Smooth muscle cell (in vitro differentiated cells): Measurements from ENCODE around the gene SAMD11. TPM values are rescaled to one million over a fixed set of nuclear protein-coding genes. Genes with fewer than 3 reads are reported as not detected.

Source experiments
- DNase-seq: peaks from one replicate; lab custom pipeline; 2025; ENCODE audit not compliant: unreplicated experiment; lab: John Stamatoyannopoulos, UW
- H2AFZ ChIP-seq: fragments of 200-600 bp; sonication (generic); 2 replicates; pipeline ENCODE4 v1.6.0; 2016; ENCODE audit warnings: antibody characterized with exemption, low read depth, mild to moderate bottlenecking
- H3F3A ChIP-seq: fragments of 200-600 bp; sonication (generic); 2 replicates; pipeline ENCODE4 v1.6.0; 2017; ENCODE audit warnings: antibody characterized with exemption, low read depth
- H3K27ac ChIP-seq: fragments of 200-600 bp; sonication (generic); 2 replicates; pipeline ENCODE4 v1.5.1; 2016; ENCODE audit warnings: low read depth, mild to moderate bottlenecking
- H3K27me3 ChIP-seq: fragments of 200-600 bp; sonication (generic); 2 replicates; pipeline ENCODE4 v1.6.1; 2016; ENCODE audit warnings: low read depth, mild to moderate bottlenecking
- H3K36me3 ChIP-seq: fragments of 200-600 bp; sonication (generic); 2 replicates; pipeline ENCODE4 v1.5.1; 2016; ENCODE audit warnings: low read depth
- H3K4me1 ChIP-seq: fragments of 200-600 bp; sonication (generic); 2 replicates; pipeline ENCODE4 v1.5.1; 2016; ENCODE audit warnings: low read depth
- H3K4me2 ChIP-seq: fragments of 200-600 bp; sonication (generic); 2 replicates; pipeline ENCODE4 v1.6.0; 2016; ENCODE audit warnings: mild to moderate bottlenecking
- H3K4me3 ChIP-seq: fragments of 200-600 bp; sonication (generic); 2 replicates; pipeline ENCODE4 v1.5.1; 2016; ENCODE audit warnings: mild to moderate bottlenecking
- H3K79me2 ChIP-seq: fragments of 200-600 bp; sonication (generic); 2 replicates; pipeline ENCODE4 v1.6.0; 2016; ENCODE audit warnings: low read depth, mild to moderate bottlenecking
- H3K9ac ChIP-seq: fragments of 200-600 bp; sonication (generic); 2 replicates; pipeline ENCODE4 v1.6.0; 2016; ENCODE audit warnings: low read depth
- H3K9me3 ChIP-seq: fragments of 200-600 bp; sonication (generic); replicated peaks from 2 replicates; pipeline ENCODE4 v1.5.1; 2016; ENCODE audit warnings: low read depth
- H4K20me1 ChIP-seq: fragments of 200-600 bp; sonication (generic); 2 replicates; pipeline ENCODE4 v1.6.0; 2016; ENCODE audit warnings: low read depth
- WGBS: methylation state at CpG from one replicate; pipeline ENCODE4 v1.1.7; 2016; ENCODE audit warnings: low lambda C conversion rate; 5-methylcytosine and 5-hydroxymethylcytosine counted together
- polyA plus RNA-seq: library from polyadenylated mRNA; unstranded; fragments of >200 nt; fragmentation: Nextera tagmentation; extraction: Ambion mirVana; gene quantifications from 2 replicates; pipeline ENCODE4 v1.2.1, GENCODE V29; 2016
- total RNA-seq: library from RNA; depleted of rRNA; stranded (reverse); fragments of >200 nt; gene quantifications from 2 replicates; pipeline ENCODE4 v1.2.3, GENCODE V29; 2014
- TF ChIP-seq, protein P1 (sequence below): fragments of 200-600 bp; sonication (generic); IDR thresholded peaks from 2 replicates; pipeline ENCODE4 v1.5.1; 2017; ENCODE audit warnings: borderline replicate concordance, mild to moderate bottlenecking, antibody characterized with exemption; ENCODE audit not compliant: insufficient read depth, poor library complexity, severe bottlenecking

The SAMD11 gene
- total and polyA plus RNA-seq, 2 experiments from 2014 or later, result 18.0 to 21.1 TPM

GRCh38 chr1:960363-961131 is 36.8 kb downstream of the SAMD11 start, which contains the start of gene KLHL17:
Gene KLHL17, plus strand, starts transcription at chr1:960584. Its CDS starts 110 bp downstream, at chr1:960694.
- Histone ChIP-seq H3K27me3 (no peaks in the 10 kb centered on the region), H3K36me3 (no peaks in the 10 kb centered on the region), H3F3A (no peaks in the 10 kb centered on the region), H3K4me1 (peaks cover 6% of the 10 kb centered on the region), H3K79me2 (peaks cover 21% of the 10 kb centered on the region), H3K4me3 (peak within 1 kb of the TSS; percentile 96), H4K20me1 (peaks cover 15% of the 10 kb centered on the region), H2AFZ (no peak within 1 kb of the TSS), H3K9ac (peak within 1 kb of the TSS; percentile 62), H3K4me2 (peak within 1 kb of the TSS; percentile 91), H3K9me3 (no peaks in the 10 kb centered on the region), H3K27ac (no peak within 1 kb of the TSS)
- TF ChIP-seq, protein P1, sequence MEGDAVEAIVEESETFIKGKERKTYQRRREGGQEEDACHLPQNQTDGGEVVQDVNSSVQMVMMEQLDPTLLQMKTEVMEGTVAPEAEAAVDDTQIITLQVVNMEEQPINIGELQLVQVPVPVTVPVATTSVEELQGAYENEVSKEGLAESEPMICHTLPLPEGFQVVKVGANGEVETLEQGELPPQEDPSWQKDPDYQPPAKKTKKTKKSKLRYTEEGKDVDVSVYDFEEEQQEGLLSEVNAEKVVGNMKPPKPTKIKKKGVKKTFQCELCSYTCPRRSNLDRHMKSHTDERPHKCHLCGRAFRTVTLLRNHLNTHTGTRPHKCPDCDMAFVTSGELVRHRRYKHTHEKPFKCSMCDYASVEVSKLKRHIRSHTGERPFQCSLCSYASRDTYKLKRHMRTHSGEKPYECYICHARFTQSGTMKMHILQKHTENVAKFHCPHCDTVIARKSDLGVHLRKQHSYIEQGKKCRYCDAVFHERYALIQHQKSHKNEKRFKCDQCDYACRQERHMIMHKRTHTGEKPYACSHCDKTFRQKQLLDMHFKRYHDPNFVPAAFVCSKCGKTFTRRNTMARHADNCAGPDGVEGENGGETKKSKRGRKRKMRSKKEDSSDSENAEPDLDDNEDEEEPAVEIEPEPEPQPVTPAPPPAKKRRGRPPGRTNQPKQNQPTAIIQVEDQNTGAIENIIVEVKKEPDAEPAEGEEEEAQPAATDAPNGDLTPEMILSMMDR, result no peak
- DNase-seq, result peak; percentile 14
- WGBS, result 4% methylated on average over 8 of the region's 109 CpGs

- H3K27ac ChIP-seq, result no peak overlapping the region
- DNase-seq, result no peak
- H3K9ac ChIP-seq, result no peak overlapping the region
- peaks cover 15% of the 10 kb centered on the region for H4K20me1 ChIP-seq
- peak overlapping the region; percentile 96 for H3K4me3 ChIP-seq
- H3K36me3 ChIP-seq, result no peaks in the 10 kb centered on the region
- no peaks in the 10 kb centered on the region for H3K27me3 ChIP-seq
- peak overlapping the region; percentile 91 for H3K4me2 ChIP-seq
- H2AFZ ChIP-seq, result no peak overlapping the region
- H3F3A ChIP-seq, result no peaks in the 10 kb centered on the region
- 54% methylated on average over 33 of the region's 56 CpGs for WGBS
- TF ChIP-seq, protein P1, result no peak
- no peaks in the 10 kb centered on the region for H3K9me3 ChIP-seq
- H3K4me1 ChIP-seq, result peaks cover 9% of the 10 kb centered on the region
- peaks cover 21% of the 10 kb centered on the region for H3K79me2 ChIP-seq
Measured at GRCh38 chr1:961132-961669, 37.5 kb downstream of the SAMD11 start.

- no peak for DNase-seq
- Histone ChIP-seq H3K79me2 (peaks cover 14% of the 10 kb centered on the region), H3K27ac (no peak overlapping the region), H3K36me3 (no peaks in the 10 kb centered on the region), H3K9me3 (no peaks in the 10 kb centered on the region), H3K9ac (no peak overlapping the region), H4K20me1 (peaks cover 11% of the 10 kb centered on the region), H3K4me3 (no peak overlapping the region), H3K4me2 (no peak overlapping the region), H3F3A (no peaks in the 10 kb centered on the region), H3K4me1 (peaks cover 13% of the 10 kb centered on the region), H3K27me3 (no peaks in the 10 kb centered on the region), H2AFZ (no peak overlapping the region)
- TF ChIP-seq, protein P1, result no peak
- WGBS, result 99% methylated on average over 50 of the region's 57 CpGs
Measured at GRCh38 chr1:962381-963300, 38.9 kb downstream of the SAMD11 start.
